Endothelial cell of umbilical vein (primary cell): Measurements from ENCODE around the gene FBXL13. TPM values are rescaled to one million over a fixed set of nuclear protein-coding genes. Genes with fewer than 3 reads are reported as not detected.

Experiments
- polyA plus RNA-seq, 4 experiments: library from polyadenylated mRNA; depleted of rRNA in 3 of 4; stranded (reverse) in 3 of 4; unstranded in 1 of 4; fragments of >200 nt; gene quantifications; 2 replicates each; pipeline versions ENCODE4 v1.2.1 to v1.2.3, GENCODE V29; 2011 to 2012; ENCODE audit warnings: missing spikeins in 1 of 4
- small RNA-seq: library from RNA; depleted of rRNA; stranded (forward); fragments of <200 nt; gene quantifications from one replicate; pipeline ENCODE3, GENCODE V24; 2012; ENCODE audit warnings: low replicate concordance, low read depth; ENCODE audit not compliant: insufficient read depth, insufficient read length
- total RNA-seq: library from RNA; stranded (reverse); gene quantifications from 2 replicates; pipeline ENCODE4 v1.2.3, GENCODE V29; 2021

Gene FBXL13
- total and polyA plus RNA-seq, 2 donors (not counting 3 experiments of a cell fraction or from before 2014, with no cell fraction given), result 3.9 to 4.6 TPM

Small RNA genes lying within 50 kb of the gene (small RNA-seq; reads per million reads assigned to genes)
- not detected for gene RNU6-1136P

Other genes starting within 250 kb of the FBXL13 start
- 22.7 and 31.9 TPM in 2 replicates for gene LRRC17, start 161.8 kb downstream of the FBXL13 start, total RNA-seq
- 27.1 and 33.7 TPM in 2 replicates for gene LRRC17, start 161.8 kb downstream of the FBXL13 start, polyA plus RNA-seq
- gene ARMC10, start 344 bp upstream of the FBXL13 start, total RNA-seq, result 29.8 and 39.2 TPM in 2 replicates
- 14.1 and 16.6 TPM in 2 replicates for gene ARMC10, start 344 bp upstream of the FBXL13 start, polyA plus RNA-seq
- gene NAPEPLD, start 74.3 kb upstream of the FBXL13 start, total RNA-seq, result 6.6 and 6.7 TPM in 2 replicates
- 1.5 and 2.6 TPM in 2 replicates for gene NAPEPLD, start 74.3 kb upstream of the FBXL13 start, polyA plus RNA-seq
- gene PMPCB, start 222.6 kb upstream of the FBXL13 start, total RNA-seq, result 36.8 and 39.7 TPM in 2 replicates
- 25.3 and 30.0 TPM in 2 replicates for gene PMPCB, start 222.6 kb upstream of the FBXL13 start, polyA plus RNA-seq